Stimulated activated CD8-positive, alpha-beta memory T cell treated with anti-CD3 and anti-CD28 coated beads, Interleukin-12 subunit alpha, Interleukin-12 subunit beta, amount 100 ng/mL, for 24 hours (primary cell): ENCODE measurements around the gene FBL.
"Not testable (repeated sequence)": the region's sequence is repeated elsewhere in the genome, so short reads cannot be mapped to it uniquely, and the experiment has no call there.

ENCODE experiments used
- DNase-seq: peaks from one replicate; pipeline ENCODE4 v3.0.0-alpha.2; 2020; ENCODE audit errors: extremely low read depth

The FBL gene

GRCh38 chr19:39845933-39846677, at the start of gene FBL:
FBL (minus strand) TSS chr19:39846379; CDS start chr19:39846300, 79 bp downstream.
- peak; percentile 98 for DNase-seq

- DNase-seq: not testable (repeated sequence)
Observed at GRCh38 chr19:39895096-39895495, 48.9 kb upstream of the FBL start.

GRCh38 chr19:39894236-39894606, 48.0 kb upstream of the FBL start:
- not testable (repeated sequence) for DNase-seq

- DNase-seq: not testable (repeated sequence)
Observed at GRCh38 chr19:39893366-39894235, 47.4 kb upstream of the FBL start.

DNA sequence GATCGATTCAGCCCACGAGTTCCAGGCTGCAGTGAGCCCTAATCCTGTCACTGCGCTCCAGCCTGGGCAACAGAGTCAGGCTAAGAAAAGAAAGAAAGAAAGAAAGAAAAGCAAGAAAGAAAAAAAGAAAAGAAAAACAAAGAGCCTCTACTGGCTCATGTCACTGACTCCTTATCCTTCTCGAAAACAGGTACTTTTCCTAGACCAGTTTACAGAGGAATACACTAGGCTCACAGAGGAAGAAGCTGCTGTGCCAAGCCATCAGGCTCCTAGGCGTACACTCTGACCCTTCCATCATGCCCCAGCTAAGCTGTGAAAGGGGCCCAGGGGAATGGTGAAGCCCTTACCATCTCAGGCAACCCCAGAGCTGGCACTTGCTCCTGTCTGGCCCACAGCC, 46.3 kb upstream of the FBL start:
- DNase-seq: not testable (repeated sequence)

DNA sequence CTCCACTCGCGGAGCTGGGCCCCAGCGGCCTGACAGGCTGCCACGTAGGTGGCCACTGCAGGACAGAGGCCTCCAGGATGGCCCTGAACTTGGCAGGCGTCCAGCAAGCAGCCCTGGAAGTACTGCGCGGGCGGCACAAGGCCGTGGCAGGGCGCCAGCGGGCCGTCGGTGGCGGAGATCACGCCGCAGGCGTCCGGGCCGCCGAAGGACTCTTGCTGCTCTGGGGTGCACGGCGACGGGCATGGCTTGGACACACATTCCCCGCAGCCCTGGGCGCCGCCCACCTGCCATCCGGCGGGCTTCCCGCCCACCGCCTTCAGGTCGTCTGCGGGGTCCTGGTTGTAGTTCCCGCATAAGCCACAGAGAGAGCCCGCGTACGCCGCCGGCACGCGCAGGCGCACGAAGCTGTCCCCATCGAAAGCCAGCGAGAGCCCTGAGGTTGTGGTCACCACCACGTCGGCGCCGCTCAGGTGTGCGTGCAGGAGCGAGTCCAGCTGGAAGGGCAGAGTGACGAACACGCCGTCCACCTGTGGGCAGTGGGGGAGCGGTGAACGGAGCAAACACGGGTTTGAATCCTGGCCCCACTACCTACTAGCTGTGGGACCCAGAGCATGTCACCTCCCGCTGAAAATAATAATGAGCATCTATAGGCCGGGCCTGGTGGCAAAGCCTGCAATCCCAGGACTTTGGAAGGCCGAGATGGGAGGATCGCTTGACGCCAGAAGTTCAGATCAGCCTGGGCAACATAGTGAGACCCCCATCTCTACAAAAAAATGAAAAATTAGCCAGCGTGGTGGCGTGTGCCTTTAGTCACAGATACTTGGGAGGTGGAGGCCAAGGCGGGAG, 45.7 kb upstream of the FBL start:
- not testable (repeated sequence) for DNase-seq

DNA sequence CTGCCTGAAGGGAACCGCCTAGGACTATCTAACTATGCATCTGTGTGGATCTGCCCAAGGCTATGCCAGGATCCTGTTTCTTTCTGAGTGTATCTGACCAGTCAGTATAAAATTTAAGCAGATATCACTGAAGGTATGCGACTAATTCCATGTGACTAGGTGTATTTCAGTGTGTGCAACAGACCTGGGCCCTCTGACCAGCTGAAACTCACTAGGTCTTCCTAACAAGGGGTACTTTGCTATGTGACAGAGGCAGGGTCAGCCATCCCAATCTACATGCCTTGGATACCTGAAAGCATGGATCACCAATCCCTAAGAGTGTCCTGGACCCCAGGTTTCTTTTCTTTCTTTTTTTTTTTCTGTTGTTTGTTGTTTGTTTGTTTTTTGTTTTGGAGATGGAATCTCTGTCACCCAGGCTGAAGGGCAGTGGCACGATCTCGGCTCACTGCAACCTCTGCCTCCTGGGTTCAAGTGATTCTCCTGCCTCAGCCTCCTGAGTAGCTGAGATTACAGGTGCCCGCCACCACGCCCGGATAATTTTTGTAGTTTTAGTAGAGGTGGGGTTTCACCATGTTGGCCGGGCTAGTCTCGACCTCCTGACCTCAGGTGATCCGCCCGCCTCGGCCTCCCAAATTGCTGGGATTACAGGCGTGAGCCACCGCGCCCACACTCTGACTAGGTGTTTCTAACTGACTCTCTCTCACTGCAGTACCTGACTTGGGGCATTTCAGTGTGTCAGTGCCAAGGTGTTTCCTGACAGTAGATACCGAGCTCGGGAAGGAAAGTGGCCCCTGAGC, 44.8 kb upstream of the FBL start:
- DNase-seq: no peak

GRCh38 chr19:39889872-39890754, 43.9 kb upstream of the FBL start:
- DNase-seq: not testable (repeated sequence)

DNA sequence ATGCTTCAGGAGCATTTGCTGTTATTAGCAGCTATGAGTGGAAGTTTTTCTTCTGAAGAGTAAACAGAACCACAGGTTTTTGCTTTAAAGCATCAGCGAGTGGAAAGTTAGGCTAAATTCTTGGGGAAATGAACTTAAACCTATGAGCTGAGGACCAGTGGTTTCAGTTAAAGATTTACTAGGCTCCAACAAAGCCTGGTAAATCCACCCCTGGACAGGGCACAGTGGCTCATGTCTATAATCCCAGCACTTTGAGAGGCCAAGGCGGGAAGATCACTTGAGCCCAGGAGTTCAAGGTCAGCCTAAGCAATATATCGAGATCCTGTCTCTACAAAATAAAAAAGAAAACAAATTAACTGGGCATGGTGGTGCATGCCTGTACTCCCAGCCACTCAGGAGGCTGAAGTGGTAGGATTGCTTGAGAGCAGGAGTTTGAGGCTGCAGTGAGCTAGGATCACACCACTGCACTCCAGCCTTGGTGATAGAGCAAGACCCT, 41.3 kb upstream of the FBL start:
- DNase-seq: not testable (repeated sequence)

DNA sequence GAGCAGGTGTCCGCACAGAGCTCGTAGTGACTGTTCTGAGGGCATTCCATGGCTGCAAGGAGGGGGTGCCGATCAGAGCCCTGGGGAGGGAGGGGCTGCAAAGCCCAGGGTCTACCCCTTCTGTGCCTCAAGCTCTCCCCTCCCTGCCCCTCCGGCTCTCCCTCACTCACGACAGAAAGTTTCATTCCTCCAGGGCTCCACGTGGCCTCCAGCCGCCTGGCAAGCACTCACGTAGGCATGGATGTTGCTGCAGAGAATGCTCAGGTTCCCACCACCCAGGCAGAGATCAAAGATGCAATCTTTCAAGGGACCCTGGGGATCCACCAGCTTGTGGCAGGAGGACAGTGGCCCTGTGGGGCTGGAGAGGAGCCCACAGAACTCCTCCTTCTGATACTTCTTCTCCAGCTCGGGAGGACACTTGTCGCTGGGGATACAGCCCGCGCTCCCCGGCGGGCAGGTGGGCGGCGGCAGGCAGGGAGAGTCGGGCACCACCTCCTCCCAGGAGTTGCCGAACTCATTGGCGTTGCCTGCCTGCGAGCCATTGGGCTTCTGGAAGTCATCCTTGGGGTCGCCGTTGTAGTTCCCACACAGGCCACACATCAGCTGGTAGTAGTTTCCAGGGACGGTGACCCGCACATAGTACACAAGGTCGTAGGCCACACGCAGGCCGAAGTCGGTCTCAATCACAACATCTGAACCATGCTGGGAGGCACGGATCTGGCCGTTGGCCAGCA, 39.8 kb upstream of the FBL start:
- DNase-seq: not testable (repeated sequence)

GRCh38 chr19:39884721-39885120, 38.5 kb upstream of the FBL start:
- DNase-seq: not testable (repeated sequence)

DNA sequence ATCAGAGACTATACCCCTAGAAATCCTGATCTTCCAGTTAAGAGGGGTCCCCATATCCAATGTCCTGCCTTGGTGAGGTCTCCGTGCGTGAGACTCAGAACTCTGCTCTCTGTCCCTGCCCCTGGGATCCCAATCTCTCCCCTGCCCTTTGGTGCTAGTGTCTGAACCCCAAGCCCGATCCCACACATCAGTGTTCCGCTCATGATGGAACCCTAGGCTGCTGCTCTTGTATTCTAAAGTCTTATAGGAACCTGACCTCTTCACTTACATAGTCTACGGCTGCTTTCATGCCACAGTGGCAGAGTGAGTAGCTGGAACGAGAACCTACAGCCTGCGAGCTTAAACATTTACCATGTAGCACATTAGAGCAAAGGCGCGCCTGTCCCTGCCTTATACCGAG, 36.5 kb upstream of the FBL start:
- not testable (repeated sequence) for DNase-seq

GRCh38 chr19:39881495-39882110, 35.4 kb upstream of the FBL start:
- DNase-seq: not testable (repeated sequence)

GRCh38 chr19:39880241-39880640, 34.1 kb upstream of the FBL start:
- DNase-seq: not testable (repeated sequence)

GRCh38 chr19:39879796-39880195, 33.6 kb upstream of the FBL start:
- DNase-seq: not testable (repeated sequence)

DNA sequence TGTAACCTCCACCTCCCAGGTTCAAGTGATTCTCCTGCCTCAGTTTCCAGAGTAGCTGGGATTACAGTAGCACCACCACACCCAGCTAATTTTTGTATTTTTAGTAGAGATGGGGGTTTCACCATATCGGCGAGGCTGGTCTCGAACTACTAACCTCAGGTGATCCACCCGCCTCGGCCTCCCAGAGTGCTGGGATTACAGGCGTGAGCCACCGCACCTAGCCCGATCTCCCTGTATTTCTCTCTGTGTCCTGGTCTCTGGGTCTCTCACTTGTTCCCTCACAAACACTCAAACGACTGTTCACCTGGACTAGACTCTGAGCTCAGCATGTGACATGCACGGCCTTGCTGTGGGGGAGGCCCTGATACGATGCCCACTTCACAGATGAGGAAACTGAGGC, 32.7 kb upstream of the FBL start:
- not testable (repeated sequence) for DNase-seq

DNA sequence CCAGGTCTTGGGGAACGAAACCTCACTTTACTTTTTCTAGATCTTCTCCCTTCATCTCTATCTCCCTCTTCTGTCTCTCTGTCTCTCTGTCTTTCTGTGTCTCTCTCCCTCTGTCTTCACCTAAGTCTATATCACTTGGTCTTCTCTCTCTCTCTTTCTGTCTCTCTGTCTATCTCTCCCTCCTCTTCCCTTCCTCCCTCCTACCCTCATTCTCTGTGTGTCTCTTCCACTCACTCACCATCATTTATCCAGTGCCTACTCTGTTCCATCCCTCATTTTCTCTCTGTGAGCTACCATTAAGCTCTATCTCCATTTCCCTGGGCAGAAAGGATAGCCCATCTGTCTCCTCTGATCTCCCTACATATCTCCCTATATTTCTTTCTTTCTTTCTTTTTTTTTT, 32.2 kb upstream of the FBL start:
- DNase-seq: no peak

- DNase-seq: not testable (repeated sequence)
Observed at GRCh38 chr19:39877982-39878381, 31.8 kb upstream of the FBL start.

GRCh38 chr19:39877488-39877887, 31.3 kb upstream of the FBL start:
- DNase-seq: not testable (repeated sequence)
